ENCODE results near the gene NDUFS5.
A peak's percentile ranks its signal among the peaks of the same experiment; 100 is the strongest.

NDUFS5 gene

DNA sequence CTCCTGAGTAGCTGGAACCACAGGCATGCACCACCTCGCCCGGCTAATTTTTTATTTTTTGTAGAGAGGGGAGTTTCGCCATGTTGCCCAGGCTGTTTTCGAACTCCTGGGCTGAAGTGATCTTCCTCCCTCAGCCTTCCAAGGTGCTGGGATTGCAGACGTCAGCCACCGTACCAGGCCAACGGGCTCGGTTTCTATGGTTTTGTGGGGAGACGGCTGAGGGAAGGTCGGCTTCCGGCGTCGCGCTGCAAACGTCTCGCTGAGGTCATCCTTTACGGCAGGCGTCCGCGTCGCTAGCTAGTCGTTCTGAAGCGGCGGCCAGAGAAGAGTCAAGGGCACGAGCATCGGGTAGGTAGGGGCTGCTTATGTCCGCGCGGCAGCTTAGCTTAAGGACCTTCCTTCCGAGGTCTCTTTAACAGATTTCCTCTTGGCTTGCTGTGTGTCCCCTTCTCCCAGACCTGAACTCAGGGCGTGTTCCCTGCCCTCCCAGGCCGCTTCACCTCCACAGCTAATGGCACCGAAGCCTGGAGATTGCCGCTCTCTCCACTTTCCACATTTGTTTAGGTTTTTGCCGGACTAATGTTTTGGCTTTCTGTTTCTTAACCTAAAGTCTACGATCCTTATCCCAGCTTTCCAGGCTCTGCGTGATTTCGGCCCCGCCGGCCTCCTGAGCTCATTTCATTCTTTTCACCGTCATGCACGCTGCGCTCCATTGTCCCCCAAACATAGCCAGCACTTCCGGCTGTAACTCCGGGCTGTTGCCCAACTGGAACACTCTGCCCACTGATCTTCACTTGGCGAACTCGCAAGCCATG, at the start of gene NDUFS5:
TSS of gene NDUFS5 (plus strand) at position 300 of the 815 bp plus-strand sequence. CDS start 2,375 bp downstream, outside the sequence.
- peak; percentile 16; the same call in 1 of the 2 replicates for TF ChIP-seq TEAD4 (IDR thresholded peaks at IDR 0.05)
- TF ChIP-seq, protein P1, sequence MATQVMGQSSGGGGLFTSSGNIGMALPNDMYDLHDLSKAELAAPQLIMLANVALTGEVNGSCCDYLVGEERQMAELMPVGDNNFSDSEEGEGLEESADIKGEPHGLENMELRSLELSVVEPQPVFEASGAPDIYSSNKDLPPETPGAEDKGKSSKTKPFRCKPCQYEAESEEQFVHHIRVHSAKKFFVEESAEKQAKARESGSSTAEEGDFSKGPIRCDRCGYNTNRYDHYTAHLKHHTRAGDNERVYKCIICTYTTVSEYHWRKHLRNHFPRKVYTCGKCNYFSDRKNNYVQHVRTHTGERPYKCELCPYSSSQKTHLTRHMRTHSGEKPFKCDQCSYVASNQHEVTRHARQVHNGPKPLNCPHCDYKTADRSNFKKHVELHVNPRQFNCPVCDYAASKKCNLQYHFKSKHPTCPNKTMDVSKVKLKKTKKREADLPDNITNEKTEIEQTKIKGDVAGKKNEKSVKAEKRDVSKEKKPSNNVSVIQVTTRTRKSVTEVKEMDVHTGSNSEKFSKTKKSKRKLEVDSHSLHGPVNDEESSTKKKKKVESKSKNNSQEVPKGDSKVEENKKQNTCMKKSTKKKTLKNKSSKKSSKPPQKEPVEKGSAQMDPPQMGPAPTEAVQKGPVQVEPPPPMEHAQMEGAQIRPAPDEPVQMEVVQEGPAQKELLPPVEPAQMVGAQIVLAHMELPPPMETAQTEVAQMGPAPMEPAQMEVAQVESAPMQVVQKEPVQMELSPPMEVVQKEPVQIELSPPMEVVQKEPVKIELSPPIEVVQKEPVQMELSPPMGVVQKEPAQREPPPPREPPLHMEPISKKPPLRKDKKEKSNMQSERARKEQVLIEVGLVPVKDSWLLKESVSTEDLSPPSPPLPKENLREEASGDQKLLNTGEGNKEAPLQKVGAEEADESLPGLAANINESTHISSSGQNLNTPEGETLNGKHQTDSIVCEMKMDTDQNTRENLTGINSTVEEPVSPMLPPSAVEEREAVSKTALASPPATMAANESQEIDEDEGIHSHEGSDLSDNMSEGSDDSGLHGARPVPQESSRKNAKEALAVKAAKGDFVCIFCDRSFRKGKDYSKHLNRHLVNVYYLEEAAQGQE (IDR thresholded peaks at IDR 0.05; ENCODE audit: low read depth): no peak
- TF ChIP-seq, protein P2, sequence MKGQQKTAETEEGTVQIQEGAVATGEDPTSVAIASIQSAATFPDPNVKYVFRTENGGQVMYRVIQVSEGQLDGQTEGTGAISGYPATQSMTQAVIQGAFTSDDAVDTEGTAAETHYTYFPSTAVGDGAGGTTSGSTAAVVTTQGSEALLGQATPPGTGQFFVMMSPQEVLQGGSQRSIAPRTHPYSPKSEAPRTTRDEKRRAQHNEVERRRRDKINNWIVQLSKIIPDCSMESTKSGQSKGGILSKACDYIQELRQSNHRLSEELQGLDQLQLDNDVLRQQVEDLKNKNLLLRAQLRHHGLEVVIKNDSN (IDR thresholded peaks at IDR 0.05): peak; percentile 4; the same call in 1 of the 2 replicates
- no peak for TF ChIP-seq RAD21 (IDR thresholded peaks at IDR 0.05; ENCODE audit: low read depth)
- no peak for TF ChIP-seq FOXM1 (IDR thresholded peaks at IDR 0.05; ENCODE audit: borderline replicate concordance, low read depth)
- no peak for TF ChIP-seq NFIC (IDR thresholded peaks at IDR 0.05)
- TF ChIP-seq, protein P3, sequence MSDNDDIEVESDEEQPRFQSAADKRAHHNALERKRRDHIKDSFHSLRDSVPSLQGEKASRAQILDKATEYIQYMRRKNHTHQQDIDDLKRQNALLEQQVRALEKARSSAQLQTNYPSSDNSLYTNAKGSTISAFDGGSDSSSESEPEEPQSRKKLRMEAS (IDR thresholded peaks at IDR 0.05): peak; percentile 71
- TF ChIP-seq EGR1 (IDR thresholded peaks at IDR 0.05): no peak
- TF ChIP-seq CEBPB (IDR thresholded peaks at IDR 0.05): peak; percentile 76
- TF ChIP-seq ZBTB7A (IDR thresholded peaks at IDR 0.05; ENCODE audit: low read depth): no peak
- peak; percentile 33; the same call in 1 of the 2 replicates for TF ChIP-seq TCF12 (IDR thresholded peaks at IDR 0.05; ENCODE audit: low read depth)
- no peak for TF ChIP-seq YY1 (IDR thresholded peaks at IDR 0.05; ENCODE audit: low read depth)
- TF ChIP-seq CREB1 (IDR thresholded peaks at IDR 0.05; ENCODE audit: low read depth): peak; percentile 89
- no peak for TF ChIP-seq EP300 (IDR thresholded peaks at IDR 0.05; ENCODE audit: borderline replicate concordance)
- peak; percentile 81 for TF ChIP-seq TAF1 (IDR thresholded peaks at IDR 0.05; ENCODE audit: low read depth)

DNA sequence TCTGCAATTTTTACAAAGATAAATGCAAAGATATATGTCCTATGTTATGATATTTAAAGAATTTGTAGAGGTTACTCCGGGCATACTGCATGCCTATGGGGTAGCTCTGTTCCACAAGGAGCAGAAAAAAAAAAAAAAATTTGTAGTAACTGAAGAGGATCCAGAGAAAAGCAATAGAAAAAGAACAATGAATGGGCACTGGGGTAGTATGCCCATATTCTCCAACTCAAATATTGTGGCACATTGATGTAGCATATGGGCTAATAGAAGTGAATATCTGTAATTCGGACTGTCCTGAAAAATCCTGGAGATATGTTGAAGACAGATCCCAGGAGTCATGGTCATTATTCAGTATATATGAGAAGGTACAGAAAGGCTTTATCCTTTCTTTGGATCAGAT, 36.2 kb upstream of the NDUFS5 start:
- no peak for TF ChIP-seq EP300 (IDR thresholded peaks at IDR 0.05; ENCODE audit: borderline replicate concordance)
- no peak for TF ChIP-seq TEAD4 (IDR thresholded peaks at IDR 0.05)
- no peak for TF ChIP-seq NFIC (IDR thresholded peaks at IDR 0.05)
- no peak for TF ChIP-seq FOXM1 (IDR thresholded peaks at IDR 0.05; ENCODE audit: borderline replicate concordance, low read depth)
- TF ChIP-seq RAD21 (IDR thresholded peaks at IDR 0.05; ENCODE audit: low read depth): no peak
- TF ChIP-seq ZBTB7A (IDR thresholded peaks at IDR 0.05; ENCODE audit: low read depth): no peak
- TF ChIP-seq, protein P2 (IDR thresholded peaks at IDR 0.05): no peak
- no peak for TF ChIP-seq YY1 (IDR thresholded peaks at IDR 0.05; ENCODE audit: low read depth)
- TF ChIP-seq, protein P1 (IDR thresholded peaks at IDR 0.05; ENCODE audit: low read depth): no peak
- no peak for TF ChIP-seq CEBPB (IDR thresholded peaks at IDR 0.05)
- TF ChIP-seq, protein P3 (IDR thresholded peaks at IDR 0.05): no peak
- TF ChIP-seq TCF12 (IDR thresholded peaks at IDR 0.05; ENCODE audit: low read depth): no peak
- TF ChIP-seq CREB1 (IDR thresholded peaks at IDR 0.05; ENCODE audit: low read depth): no peak
- TF ChIP-seq EGR1 (IDR thresholded peaks at IDR 0.05): no peak

DNA sequence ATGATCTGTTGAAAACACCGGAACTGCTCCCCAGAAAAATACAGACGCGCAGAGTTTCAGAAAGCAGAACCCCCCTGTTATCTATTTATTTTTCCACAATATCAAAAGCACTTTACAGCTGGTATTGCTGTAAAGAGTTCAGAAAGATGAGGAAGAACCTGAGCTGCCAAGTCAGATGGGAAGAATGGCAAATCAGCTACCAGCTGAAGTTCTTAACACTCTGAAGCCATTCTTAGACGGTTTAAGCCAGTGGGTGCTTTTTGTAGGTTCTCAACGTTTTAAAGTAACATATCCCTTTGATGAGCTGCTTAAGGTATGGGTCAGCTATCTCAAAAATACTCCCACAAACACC, 35.8 kb upstream of the NDUFS5 start:
- TF ChIP-seq CREB1 (IDR thresholded peaks at IDR 0.05; ENCODE audit: low read depth): no peak
- TF ChIP-seq, protein P3 (IDR thresholded peaks at IDR 0.05): no peak

DNA sequence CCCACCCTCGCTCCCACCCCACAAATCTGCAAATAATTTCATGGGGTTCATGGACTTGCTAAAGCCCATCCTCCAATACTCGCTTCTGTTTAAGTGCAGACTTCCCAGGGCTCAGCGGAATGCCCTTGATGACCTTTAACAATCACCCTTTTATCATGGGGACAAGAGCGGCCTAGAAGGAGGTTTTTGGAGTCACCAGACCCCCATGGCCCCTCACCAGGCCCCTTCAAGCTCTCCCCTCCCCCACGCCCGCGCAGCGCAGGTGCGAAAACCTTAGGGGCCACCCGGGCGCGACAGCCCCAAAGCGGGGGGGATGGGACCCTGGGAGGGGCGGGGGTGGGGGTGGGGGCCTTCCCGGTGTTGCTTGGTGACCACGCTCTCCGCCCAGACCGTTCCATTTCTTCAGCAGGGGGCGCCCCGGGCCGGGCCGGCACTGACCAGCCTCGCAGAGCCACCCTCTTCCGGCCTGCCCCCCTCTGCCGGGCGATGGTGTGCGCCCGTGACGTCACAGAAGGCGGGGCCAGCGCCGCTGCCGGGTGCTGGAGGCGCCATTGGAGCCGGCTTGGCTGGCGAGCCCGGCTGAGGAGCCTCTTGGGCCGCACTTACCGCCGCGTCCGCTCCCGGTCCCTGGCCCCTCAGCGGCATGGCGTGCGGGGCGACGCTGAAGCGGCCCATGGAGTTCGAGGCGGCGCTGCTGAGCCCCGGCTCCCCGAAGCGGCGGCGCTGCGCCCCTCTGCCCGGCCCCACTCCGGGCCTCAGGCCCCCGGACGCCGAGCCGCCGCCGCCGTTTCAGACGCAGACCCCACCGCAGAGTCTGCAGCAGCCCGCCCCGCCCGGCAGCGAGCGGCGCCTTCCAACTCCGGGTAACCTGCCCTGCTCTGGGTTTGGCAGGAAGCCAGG, 35.2 kb upstream of the NDUFS5 start, which contains the start of gene AKIRIN1:
TSS of gene AKIRIN1 (plus strand) at position 539 of the 900 bp plus-strand sequence. CDS start at position 644, 105 bp downstream.
- TF ChIP-seq EP300 (IDR thresholded peaks at IDR 0.05; ENCODE audit: borderline replicate concordance) (0 out of 2 replicates have a peak, but pooled peaks have one; percentile 39), FOXM1 (IDR thresholded peaks at IDR 0.05; ENCODE audit: borderline replicate concordance, low read depth) (peak; percentile 24; the same call in 1 of the 2 replicates), YY1 (IDR thresholded peaks at IDR 0.05; ENCODE audit: low read depth) (peak; percentile 88), TAF1 (IDR thresholded peaks at IDR 0.05; ENCODE audit: low read depth) (peak; percentile 90), CREB1 (IDR thresholded peaks at IDR 0.05; ENCODE audit: low read depth) (peak; percentile 84), EGR1 (IDR thresholded peaks at IDR 0.05) (no peak; the same call in 1 of the 2 replicates), TCF12 (IDR thresholded peaks at IDR 0.05; ENCODE audit: low read depth) (peak; percentile 55), TEAD4 (IDR thresholded peaks at IDR 0.05) (no peak), CEBPB (IDR thresholded peaks at IDR 0.05) (no peak), RAD21 (IDR thresholded peaks at IDR 0.05; ENCODE audit: low read depth) (no peak), NFIC (IDR thresholded peaks at IDR 0.05) (peak; percentile 43), ZBTB7A (IDR thresholded peaks at IDR 0.05; ENCODE audit: low read depth) (peak; percentile 88)
- TF ChIP-seq, protein P2 (IDR thresholded peaks at IDR 0.05): no peak; the same call in 1 of the 2 replicates
- TF ChIP-seq, protein P1 (IDR thresholded peaks at IDR 0.05; ENCODE audit: low read depth): no peak
- TF ChIP-seq, protein P3 (IDR thresholded peaks at IDR 0.05): peak; percentile 56

All from Ishikawa (cell line).